ENCODE measurements around the gene RPA3.
A peak's percentile ranks its signal among the peaks of the same experiment; 100 is the strongest.

Gene RPA3

DNA sequence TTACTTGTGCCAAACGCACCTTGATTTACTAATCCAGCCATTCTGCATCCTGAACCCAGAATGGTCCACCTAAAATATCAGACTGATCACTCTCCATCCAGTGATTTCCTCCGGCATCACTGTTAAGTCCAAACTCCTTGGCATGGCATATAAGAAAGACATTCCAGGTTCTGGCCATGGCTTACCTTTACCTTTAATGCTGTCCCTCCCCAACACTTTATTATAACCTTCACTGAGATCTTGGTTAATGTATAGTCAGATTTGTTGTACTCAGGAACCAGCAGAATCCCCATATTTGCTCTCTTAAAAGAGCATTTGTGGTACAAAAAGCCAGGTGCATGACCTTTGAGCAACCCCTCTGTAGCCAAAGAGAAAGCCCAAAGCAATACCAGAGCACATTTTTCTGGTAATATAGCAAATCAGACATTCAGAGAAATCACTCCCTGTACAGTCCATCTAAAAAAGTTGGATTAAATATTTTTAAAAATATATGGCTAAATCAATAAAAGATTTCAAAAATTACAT, 67.7 kb downstream of the RPA3 start:
- no peak for DNase-seq

DNA sequence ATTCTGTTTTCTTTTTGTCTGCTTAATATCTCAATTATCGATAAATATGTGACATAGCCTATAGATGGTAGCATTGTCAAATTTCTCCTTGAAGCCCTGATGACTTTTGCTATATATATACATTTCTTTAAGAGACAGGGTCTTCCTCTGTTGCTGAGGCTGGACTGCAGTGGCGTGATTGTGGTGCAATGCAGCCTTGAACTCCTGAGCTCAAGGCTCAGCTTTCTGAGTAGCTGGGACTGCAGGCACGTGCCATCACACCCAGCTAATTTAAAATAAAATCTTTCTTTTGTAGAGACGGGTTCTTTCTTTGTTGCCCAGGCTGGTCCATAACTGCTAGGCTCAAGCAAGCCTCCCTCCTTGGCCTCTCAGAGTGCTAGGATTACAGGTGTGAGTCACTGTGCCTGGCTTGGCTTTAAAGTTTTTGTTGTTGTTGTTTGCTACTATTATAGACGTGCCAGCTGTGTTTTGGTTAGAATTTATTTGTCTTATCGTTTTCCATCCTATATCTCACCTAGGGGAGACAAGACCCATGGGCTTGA, 70.8 kb downstream of the RPA3 start:
- no peak for DNase-seq

GRCh38 chr7:7642081-7642480, 76.3 kb downstream of the RPA3 start:
- no peak for DNase-seq

DNA sequence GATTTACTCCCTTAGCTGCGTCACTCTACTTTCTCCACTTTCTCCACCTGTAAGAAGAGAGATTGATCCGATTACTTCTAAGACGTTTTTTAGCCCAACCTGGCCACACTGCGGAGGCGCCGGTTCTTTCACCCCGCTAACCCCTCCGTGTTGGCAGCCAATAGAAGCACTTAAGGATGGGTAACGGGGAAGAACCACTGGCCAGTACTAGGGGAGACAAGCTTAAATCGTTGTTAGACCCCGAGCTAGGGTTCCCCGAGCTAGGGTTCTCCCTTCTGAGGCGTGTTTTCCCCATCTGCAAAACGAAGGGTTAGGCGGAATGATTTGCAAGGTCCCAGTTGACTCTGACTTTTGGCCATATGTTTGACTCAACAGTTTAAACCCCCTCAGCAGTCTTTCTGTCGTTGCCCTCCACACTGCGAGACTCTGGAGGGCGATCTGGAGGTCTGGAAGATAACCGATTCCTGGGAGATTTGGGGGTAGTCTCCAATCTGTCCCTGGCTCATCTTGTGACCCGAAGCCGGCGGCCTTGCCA, 77.2 kb downstream of the RPA3 start:
- no peak for DNase-seq

DNA sequence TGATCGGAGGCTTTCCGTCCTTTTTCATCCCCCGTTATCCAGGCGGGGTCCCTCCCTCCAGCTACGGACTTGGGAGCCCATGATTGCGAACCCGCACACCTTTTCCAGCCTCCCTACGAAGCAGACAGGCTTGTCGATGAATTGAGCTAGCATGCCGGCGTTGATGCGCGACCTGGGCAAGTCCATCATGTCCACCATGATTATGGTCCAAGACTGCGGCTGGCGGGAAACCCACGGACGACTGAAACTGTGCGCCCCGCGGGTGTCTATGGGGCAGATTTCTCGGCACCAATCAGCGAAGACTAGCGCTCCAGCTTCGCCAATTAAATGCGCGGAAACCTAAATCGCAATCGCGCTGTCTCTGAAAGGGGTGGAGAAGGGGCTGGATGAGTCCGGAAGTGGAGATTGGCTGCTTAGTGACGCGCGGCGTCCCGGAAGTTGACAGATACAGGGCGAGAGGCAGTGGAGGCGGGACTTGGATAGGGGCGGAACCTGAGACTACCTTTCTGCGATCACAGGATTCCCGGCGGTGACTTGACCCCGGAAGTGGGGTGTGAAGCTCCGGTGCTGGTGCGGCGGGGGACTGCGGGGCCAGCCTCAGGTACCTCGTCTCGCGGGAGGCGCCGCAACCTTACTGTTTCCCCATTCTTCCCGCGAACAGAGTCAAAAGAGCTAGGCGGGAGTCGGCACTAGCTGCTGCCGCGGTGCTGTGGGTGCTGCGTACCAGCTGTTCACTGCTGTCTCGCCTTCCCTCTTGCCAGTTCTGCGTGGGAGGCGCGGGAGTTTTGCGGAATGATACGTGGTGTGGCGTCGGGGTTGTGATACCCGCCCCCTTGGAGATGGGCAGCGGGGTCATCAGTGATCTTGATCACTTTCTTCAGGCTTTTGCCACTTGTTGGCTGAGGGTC, 77.9 kb downstream of the RPA3 start, which contains the start of gene UMAD1:
Gene UMAD1, plus strand, starts transcription at position 532 of the 908 bp plus-strand sequence. CDS start 32,620 bp downstream, outside the sequence.
- peak; percentile 98 for DNase-seq

GRCh38 chr7:7639847-7640220, 78.6 kb downstream of the RPA3 start:
- no peak for DNase-seq

DNA sequence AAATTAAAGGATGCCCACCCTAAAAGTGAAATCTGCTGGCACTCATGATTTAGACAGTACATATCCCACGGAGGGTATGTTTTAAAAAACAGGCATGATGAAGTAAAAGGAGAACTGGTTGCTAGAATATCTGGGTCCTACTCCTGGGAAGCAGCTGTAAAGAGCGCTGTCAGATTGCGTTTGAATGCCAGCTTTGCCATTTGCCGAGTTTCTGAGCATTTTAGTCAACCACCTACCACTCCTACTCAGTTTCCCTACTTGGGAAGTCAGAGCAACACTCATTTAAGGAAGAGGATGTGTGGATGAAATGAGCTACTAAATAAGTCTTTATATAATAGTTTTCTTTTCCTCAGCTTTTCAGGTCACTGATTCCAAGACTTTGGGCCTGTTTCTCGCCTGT, 79.0 kb downstream of the RPA3 start:
- DNase-seq: no peak

DNA sequence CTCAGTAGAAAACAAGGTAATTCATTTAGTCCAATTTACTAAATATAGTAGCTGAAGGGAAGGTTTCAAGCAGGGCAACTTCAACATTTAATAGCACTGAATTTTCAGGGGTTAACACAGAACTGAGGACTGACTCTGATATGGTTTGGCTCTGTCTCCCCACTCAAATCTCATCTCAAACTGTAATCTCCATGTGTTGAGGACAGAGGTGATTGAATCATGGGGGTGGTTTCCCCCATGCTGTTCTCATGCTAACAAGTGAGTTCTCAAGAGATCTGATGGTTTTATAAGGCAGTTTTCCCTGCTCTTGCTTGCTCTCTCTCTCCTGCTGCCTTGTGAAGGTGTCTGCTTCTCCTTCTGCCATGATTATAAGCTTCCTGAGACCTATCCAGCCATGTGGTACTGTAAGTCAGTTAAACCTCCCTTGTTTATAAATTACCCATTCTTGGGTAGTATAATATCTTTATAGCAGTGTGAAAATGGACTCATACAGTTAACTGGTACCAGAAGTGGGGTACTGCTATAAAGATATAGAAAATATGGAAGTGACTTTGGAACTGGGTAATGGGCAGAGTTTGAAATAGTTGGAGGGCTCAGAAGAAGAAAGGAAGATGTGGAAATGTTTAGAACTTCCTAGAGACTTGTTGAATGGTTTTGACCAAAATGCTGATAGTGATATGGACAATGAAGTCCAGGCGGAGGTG, 87.6 kb downstream of the RPA3 start:
- DNase-seq: no peak

DNA sequence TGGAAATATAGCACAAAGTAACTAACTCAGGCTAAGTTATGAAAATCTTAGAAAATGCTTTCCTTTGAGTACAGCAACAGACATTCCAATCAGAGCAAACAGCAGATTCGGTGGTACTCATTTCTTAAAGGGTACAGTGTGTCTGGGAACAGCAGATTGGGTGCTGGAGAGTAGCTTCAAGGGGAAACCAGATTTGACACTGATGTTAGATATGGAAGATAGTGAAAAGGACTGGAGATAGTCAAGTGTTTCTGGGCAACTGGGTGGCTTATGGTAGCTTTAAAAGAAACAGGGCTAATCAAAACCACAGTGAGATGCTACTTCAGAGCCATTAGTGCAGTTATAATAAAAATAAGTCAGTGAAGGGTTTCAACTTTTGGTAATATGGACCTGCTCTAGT, 89.9 kb downstream of the RPA3 start:
- DNase-seq: no peak

- DNase-seq: no peak
These were observed 97.7 kb downstream of the RPA3 start for GRCh38 chr7:7620644-7621210.

DNA sequence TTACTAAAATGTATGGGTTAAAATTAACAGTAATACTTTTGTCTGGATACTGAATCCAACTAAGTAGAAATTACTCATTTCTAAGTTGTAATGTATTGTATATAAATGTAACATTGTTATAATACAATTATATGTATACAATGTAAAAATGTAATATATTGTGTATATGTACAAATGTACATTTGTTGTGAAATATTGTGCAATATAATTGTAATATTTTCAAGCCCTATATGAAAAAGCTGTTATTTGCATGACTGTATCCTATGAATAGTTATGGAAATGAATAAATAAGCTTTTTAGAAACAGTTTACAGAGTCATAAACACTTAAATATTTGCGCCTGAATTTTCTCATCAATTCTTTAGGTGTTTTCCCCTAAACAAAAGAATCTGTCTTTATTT, 98.2 kb downstream of the RPA3 start:
- no peak for DNase-seq

DNA sequence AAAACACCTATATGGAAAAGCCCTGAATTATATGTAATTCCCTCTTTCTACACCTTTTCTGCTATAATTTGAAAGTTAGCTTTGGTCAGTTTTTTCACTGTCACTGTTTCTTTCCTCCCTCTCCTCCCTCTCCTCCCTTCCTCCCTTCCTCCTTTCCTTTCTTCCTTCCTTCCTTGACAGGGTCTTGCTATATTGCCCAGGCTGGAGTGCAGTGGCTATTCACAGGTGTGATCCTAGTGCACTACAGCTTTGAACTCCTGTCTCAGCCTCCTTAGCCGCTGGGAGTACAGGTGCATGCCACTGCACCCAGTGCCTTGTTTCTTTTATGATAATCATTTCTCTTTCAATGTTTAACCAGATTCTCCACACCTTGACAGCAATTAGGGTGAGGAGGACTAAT, 100.0 kb downstream of the RPA3 start:
- no peak for DNase-seq

DNA sequence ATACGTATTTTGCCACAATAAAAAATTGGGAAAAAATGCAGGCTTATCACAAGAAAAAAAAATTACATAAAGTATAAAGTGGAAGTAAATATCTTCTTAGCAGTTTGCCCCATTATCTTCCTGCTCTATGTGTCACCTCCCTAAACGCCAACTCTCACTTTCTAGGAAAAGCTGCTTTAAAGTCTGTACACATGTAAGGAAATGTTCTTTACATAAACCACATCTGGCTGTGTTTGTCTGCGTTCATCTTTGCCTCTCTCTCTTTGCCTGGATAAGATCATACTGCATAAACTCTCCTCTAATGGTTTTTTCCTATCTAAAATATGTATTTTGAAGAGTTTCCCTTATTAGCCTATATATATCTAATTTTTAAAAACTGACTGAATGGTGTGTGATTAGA, 100.9 kb downstream of the RPA3 start:
- DNase-seq: no peak

- DNase-seq: no peak
These were observed 104.2 kb downstream of the RPA3 start for GRCh38 chr7:7614018-7614741.

DNA sequence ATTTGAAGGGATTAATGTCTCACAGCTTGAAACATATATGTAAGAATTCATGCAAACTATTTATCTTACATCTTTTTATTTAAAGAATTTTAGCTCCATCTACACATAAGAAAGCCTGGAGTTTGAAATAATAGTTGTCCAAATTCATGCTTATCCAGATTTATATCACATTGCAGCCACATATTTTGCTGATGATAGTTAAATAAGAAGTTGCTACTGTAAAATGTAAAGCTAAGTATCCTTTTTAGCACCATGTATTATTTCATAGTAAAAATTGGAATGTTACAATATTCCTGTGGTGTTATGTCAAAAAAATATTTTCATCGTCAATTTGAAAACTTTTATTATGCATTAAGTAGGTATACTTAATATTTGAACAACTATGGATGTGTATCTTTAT, 105.2 kb downstream of the RPA3 start:
- no peak for DNase-seq

DNA sequence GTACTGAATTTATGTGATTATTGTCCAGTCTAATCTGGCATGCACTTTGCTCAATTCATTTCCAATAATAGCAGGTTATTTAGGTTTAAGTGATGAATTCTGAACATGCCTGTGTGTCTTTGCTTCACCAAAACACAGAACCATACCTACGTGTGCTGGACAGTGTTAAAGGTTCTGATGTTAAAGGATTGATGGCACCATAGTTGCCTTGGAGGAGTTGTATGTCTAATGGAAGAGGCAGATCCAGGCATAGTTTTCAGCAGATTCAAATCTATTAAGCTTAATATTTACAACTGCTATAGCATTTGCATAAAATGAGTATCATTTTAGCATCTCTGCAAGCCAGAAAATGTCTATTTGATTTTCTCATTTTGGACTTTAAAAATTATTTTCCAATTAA, 105.9 kb downstream of the RPA3 start:
- DNase-seq: no peak

GRCh38 chr7:7609330-7609729, 109.1 kb downstream of the RPA3 start:
- DNase-seq: no peak

DNA sequence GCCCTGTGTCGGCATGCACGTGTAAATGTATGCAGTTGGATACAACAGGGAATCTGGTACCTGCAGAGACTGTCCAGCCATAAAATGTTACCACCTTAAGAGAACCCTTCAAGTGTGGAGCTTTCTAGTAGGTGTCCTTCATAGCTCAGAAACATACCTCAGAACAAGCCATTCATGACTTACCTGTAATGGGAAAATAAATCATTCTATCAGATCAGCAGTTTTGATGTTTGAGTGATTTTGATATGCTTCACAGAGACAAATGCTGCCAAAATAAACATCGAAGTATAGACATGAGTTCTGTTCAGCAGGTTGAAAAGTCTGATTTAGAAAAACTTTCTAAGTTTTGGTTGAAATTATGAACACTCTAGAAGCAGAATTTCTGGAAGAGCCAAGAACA, 111.4 kb downstream of the RPA3 start:
- no peak for DNase-seq

DNA sequence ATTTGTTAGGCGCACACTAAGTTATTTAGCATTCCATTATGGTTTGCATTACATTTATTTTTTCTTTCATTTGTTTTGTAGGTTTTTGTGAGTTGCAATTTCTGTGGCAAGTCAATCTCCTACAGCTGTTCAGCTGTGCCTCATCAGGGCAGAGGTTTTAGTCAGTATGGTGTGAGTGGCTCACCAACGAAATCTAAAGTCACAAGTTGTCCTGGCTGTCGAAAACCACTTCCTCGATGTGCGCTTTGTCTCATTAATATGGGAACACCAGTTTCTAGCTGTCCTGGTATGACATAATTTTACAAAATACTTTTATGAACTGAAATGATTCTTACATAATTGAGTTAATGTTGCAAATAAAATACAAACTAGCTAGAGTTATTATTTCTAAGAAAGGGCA, 122.2 kb downstream of the RPA3 start:
- DNase-seq: no peak

GRCh38 chr7:7595451-7595850, 123.0 kb downstream of the RPA3 start:
- no peak for DNase-seq
